HepG2 (cell line): ENCODE data around the gene CCND1. TPM values are rescaled to one million over a fixed set of nuclear protein-coding genes. Genes with fewer than 3 reads are reported as not detected.
A peak's percentile ranks its signal among the peaks of the same experiment; 100 is the strongest.

ENCODE experiments used
- BHLHE40 ChIP-seq: IDR thresholded peaks from 2 replicates; pipeline ENCODE4 v1.6.1; 2011; ENCODE audit warnings: low read length, improper control_type of control experiment
- BORCS8-MEF2B ChIP-seq: sonication (generic); formaldehyde crosslinking; IDR thresholded peaks from 2 replicates; pipeline ENCODE4 v1.8.0; 2022; ENCODE audit warnings: mild to moderate bottlenecking, missing genetic modification reagents
- BRD4 ChIP-seq: sonication (generic); formaldehyde crosslinking; IDR thresholded peaks from 2 replicates; pipeline ENCODE4 v1.4.0; 2020; ENCODE audit warnings: missing genetic modification reagents
- CHD4 ChIP-seq: fragments of 200-600 bp; sonication (generic); IDR thresholded peaks from 2 replicates; pipeline ENCODE4 v1.7.0; 2017; ENCODE audit warnings: mild to moderate bottlenecking, low read length, borderline replicate concordance
- CREB1 ChIP-seq, 2 experiments: fragments of 450-650 bp in 1 of 2; IDR thresholded peaks; 2 replicates each; pipeline ENCODE4 v1.6.1; 2016 to 2017; ENCODE audit warnings: control low read depth in 1 of 2, mild to moderate bottlenecking in 1 of 2, missing compliant biosample characterization in 1 of 2, missing genetic modification characterization in 1 of 2
- GATAD1 ChIP-seq: IDR thresholded peaks from 2 replicates; pipeline ENCODE4 v1.6.1; 2016; ENCODE audit warnings: missing genetic modification reagents, missing compliant biosample characterization
- HOXA3 ChIP-seq: sonication (generic); formaldehyde crosslinking; IDR thresholded peaks from 2 replicates; pipeline ENCODE4 v1.5.0; 2020; ENCODE audit warnings: missing genetic modification reagents
- ISX ChIP-seq: sonication (generic); formaldehyde crosslinking; conservative IDR thresholded peaks from 2 replicates; pipeline ENCODE4 v1.5.0; 2020; ENCODE audit warnings: missing genetic modification reagents
- MED8 ChIP-seq: sonication (generic); formaldehyde crosslinking; IDR thresholded peaks from 2 replicates; pipeline ENCODE4 v1.8.1; 2023; ENCODE audit warnings: mild to moderate bottlenecking, missing genetic modification reagents; ENCODE audit not compliant: insufficient replicate concordance
- MYC ChIP-seq: sonication (generic); formaldehyde crosslinking; IDR thresholded peaks from 2 replicates; pipeline ENCODE4 v1.9.0; 2021; ENCODE audit warnings: missing genetic modification reagents, borderline replicate concordance
- NONO ChIP-seq, 2 experiments: fragments of 450-650 bp in 1 of 2; sonication (generic) in 1 of 2; formaldehyde crosslinking in 1 of 2; IDR thresholded peaks in 1 of 2; conservative IDR thresholded peaks in 1 of 2; 2 replicates each; pipeline versions ENCODE4 v1.6.1 to v1.8.0; 2017 to 2022; ENCODE audit warnings: mild to moderate bottlenecking in 1 of 2, missing genetic modification reagents in 1 of 2, moderate library complexity in 1 of 2
- RAD21 ChIP-seq: fragments of 450-650 bp; formaldehyde crosslinking; IDR thresholded peaks from 2 replicates; pipeline ENCODE4 v1.5.0; 2020; ENCODE audit warnings: mild to moderate bottlenecking
- SP2 ChIP-seq: sonication (generic); formaldehyde crosslinking; IDR thresholded peaks from 2 replicates; pipeline ENCODE4 v1.5.1; 2020; ENCODE audit warnings: mild to moderate bottlenecking, missing genetic modification reagents
- ZNF253 ChIP-seq: sonication (generic); formaldehyde crosslinking; IDR thresholded peaks from 2 replicates; pipeline ENCODE4 v1.8.0; 2022; ENCODE audit warnings: mild to moderate bottlenecking, missing genetic modification reagents, borderline replicate concordance
- polyA plus RNA-seq, 8 experiments: library from polyadenylated mRNA; depleted of rRNA in 3 of 8; stranded (reverse) in 7 of 8; unstranded in 1 of 8; fragments of >200 nt; fragmentation: Illumina TruSeq in 4 of 8; extraction: Trizol in 4 of 8; gene quantifications; 2 replicates each; pipeline versions ENCODE4 v1.2.1 to v1.2.3, GENCODE V29; 2011 to 2016; ENCODE audit warnings: low read depth in 4 of 8, missing spikeins in 1 of 8, mixed read lengths in 1 of 8; ENCODE audit not compliant: insufficient read depth in 1 of 8
- total RNA-seq, 5 experiments: library from RNA; depleted of rRNA; stranded (reverse); fragments of >200 nt; fragmentation: Illumina TruSeq; extraction: Trizol; gene quantifications; 2 replicates each; pipeline ENCODE4 v1.2.3, GENCODE V29; 2016; ENCODE audit warnings: low read depth in 1 of 5
- TF ChIP-seq, protein P1 (sequence below): sonication (generic); formaldehyde crosslinking; IDR thresholded peaks from 2 replicates; pipeline ENCODE4 v1.9.0; 2021; ENCODE audit warnings: mild to moderate bottlenecking, missing genetic modification reagents
- TF ChIP-seq, protein P2 (sequence below): sonication (generic); formaldehyde crosslinking; IDR thresholded peaks from 2 replicates; pipeline ENCODE4 v1.5.0; 2020; ENCODE audit warnings: missing genetic modification reagents, mild to moderate bottlenecking, borderline replicate concordance
- TF ChIP-seq, protein P3 (sequence below): sonication (generic); formaldehyde crosslinking; IDR thresholded peaks from 2 replicates; pipeline ENCODE4 v1.4.0; 2020; ENCODE audit warnings: mild to moderate bottlenecking, missing genetic modification reagents
- TF ChIP-seq, protein P4 (sequence below): sonication (generic); formaldehyde crosslinking; IDR thresholded peaks from 2 replicates; pipeline ENCODE4 v1.5.1; 2020; ENCODE audit warnings: missing genetic modification reagents, mild to moderate bottlenecking, borderline replicate concordance

Gene CCND1
- total and polyA plus RNA-seq, 2 of the 13 experiments (the other 11 are each of a cell fraction or from before 2014, with no cell fraction given): 107 to 136 TPM

DNA sequence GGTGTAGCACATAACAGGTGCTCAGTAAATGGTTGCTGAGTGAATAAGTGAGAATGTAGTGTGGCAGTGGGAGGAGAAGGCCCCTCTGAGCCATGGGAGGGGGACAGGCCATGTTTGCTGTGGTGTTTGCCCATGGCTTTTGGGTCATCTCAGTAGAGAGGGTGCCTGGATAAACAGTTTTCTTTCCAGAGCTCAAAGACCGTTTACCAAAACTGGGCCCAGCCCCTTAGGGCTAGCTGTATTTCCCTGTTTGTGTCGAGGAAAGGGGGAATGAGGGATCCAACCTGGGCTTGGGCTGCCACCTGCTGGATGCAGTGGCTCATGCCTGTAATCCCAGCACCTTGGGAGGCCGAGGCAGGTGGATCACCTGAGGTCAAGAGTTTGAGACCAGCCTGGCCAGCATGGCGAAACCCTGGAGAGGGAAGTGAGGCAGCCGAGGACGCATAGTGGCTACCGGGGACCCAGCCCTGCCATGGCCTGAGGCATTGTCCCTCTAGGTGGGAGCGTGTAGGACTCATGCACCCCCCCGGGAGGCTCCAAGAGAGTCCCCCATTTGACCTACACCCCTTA, 42.9 kb downstream of the CCND1 start (continued):
- TF ChIP-seq, protein P1, sequence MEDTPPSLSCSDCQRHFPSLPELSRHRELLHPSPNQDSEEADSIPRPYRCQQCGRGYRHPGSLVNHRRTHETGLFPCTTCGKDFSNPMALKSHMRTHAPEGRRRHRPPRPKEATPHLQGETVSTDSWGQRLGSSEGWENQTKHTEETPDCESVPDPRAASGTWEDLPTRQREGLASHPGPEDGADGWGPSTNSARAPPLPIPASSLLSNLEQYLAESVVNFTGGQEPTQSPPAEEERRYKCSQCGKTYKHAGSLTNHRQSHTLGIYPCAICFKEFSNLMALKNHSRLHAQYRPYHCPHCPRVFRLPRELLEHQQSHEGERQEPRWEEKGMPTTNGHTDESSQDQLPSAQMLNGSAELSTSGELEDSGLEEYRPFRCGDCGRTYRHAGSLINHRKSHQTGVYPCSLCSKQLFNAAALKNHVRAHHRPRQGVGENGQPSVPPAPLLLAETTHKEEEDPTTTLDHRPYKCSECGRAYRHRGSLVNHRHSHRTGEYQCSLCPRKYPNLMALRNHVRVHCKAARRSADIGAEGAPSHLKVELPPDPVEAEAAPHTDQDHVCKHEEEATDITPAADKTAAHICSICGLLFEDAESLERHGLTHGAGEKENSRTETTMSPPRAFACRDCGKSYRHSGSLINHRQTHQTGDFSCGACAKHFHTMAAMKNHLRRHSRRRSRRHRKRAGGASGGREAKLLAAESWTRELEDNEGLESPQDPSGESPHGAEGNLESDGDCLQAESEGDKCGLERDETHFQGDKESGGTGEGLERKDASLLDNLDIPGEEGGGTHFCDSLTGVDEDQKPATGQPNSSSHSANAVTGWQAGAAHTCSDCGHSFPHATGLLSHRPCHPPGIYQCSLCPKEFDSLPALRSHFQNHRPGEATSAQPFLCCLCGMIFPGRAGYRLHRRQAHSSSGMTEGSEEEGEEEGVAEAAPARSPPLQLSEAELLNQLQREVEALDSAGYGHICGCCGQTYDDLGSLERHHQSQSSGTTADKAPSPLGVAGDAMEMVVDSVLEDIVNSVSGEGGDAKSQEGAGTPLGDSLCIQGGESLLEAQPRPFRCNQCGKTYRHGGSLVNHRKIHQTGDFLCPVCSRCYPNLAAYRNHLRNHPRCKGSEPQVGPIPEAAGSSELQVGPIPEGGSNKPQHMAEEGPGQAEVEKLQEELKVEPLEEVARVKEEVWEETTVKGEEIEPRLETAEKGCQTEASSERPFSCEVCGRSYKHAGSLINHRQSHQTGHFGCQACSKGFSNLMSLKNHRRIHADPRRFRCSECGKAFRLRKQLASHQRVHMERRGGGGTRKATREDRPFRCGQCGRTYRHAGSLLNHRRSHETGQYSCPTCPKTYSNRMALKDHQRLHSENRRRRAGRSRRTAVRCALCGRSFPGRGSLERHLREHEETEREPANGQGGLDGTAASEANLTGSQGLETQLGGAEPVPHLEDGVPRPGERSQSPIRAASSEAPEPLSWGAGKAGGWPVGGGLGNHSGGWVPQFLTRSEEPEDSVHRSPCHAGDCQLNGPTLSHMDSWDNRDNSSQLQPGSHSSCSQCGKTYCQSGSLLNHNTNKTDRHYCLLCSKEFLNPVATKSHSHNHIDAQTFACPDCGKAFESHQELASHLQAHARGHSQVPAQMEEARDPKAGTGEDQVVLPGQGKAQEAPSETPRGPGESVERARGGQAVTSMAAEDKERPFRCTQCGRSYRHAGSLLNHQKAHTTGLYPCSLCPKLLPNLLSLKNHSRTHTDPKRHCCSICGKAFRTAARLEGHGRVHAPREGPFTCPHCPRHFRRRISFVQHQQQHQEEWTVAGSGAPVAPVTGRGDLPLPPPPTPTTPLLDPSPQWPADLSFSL: no peak
- TF ChIP-seq RAD21 (CRISPR knock-in tag) (peak; percentile 87), ISX (CRISPR knock-in tag) (no peak), SP2 (CRISPR knock-in tag) (no peak), NONO (IDR thresholded peaks at IDR 0.05) (no peak), NONO (CRISPR knock-in tag; conservative IDR thresholded peaks at IDR 0.05) (peak; percentile 53; the same call in 1 of the 2 replicates), BHLHE40 (no peak), CHD4 (0 out of 2 replicates have a peak, but pooled peaks have one; percentile 3), BRD4 (CRISPR knock-in tag) (no peak), HOXA3 (no peak), ZNF253 (CRISPR knock-in tag) (no peak), MED8 (CRISPR knock-in tag) (no peak), GATAD1 (CRISPR knock-in tag) (no peak), MYC (CRISPR knock-in tag) (no peak), CREB1 (IDR thresholded peaks at IDR 0.05) (no peak), CREB1 (CRISPR knock-in tag; IDR thresholded peaks at IDR 0.05) (no peak), BORCS8-MEF2B (CRISPR knock-in tag) (no peak; the same call in 1 of the 2 replicates)
- TF ChIP-seq, protein P2, sequence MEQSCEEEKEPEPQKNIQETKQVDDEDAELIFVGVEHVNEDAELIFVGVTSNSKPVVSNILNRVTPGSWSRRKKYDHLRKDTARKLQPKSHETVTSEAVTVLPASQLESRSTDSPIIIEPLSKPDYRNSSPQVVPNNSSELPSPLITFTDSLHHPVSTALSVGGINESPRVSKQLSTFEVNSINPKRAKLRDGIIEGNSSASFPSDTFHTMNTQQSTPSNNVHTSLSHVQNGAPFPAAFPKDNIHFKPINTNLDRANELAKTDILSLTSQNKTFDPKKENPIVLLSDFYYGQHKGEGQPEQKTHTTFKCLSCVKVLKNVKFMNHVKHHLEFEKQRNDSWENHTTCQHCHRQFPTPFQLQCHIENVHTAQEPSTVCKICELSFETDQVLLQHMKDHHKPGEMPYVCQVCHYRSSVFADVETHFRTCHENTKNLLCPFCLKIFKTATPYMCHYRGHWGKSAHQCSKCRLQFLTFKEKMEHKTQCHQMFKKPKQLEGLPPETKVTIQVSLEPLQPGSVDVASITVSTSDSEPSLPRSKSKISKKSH (CRISPR knock-in tag): no peak
- TF ChIP-seq, protein P3, sequence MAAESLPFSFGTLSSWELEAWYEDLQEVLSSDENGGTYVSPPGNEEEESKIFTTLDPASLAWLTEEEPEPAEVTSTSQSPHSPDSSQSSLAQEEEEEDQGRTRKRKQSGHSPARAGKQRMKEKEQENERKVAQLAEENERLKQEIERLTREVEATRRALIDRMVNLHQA (CRISPR knock-in tag): no peak
- TF ChIP-seq, protein P4, sequence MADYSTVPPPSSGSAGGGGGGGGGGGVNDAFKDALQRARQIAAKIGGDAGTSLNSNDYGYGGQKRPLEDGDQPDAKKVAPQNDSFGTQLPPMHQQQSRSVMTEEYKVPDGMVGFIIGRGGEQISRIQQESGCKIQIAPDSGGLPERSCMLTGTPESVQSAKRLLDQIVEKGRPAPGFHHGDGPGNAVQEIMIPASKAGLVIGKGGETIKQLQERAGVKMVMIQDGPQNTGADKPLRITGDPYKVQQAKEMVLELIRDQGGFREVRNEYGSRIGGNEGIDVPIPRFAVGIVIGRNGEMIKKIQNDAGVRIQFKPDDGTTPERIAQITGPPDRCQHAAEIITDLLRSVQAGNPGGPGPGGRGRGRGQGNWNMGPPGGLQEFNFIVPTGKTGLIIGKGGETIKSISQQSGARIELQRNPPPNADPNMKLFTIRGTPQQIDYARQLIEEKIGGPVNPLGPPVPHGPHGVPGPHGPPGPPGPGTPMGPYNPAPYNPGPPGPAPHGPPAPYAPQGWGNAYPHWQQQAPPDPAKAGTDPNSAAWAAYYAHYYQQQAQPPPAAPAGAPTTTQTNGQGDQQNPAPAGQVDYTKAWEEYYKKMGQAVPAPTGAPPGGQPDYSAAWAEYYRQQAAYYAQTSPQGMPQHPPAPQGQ (CRISPR knock-in tag): no peak
